Measurements from ENCODE around the gene CPVL. TPM values are rescaled to one million over a fixed set of nuclear protein-coding genes. Genes with fewer than 3 reads are reported as not detected.

The CPVL gene
- total RNA-seq, 5 donors from 2014 or later (not counting 1 experiment from before 2014, with no cell fraction given): 0.47 to 1.6 (median 0.66) TPM

GRCh38 chr7:29039821-29040578, 106.3 kb downstream of the CPVL start:
- H3K4me1 ChIP-seq (ENCODE audit: control insufficient read depth in 1 of 2, extremely low read depth in 1 of 2, insufficient read depth in 2 of 2, low read length in 2 of 2): no peaks in the 10 kb centered on the region
- H3K27me3 Mint-ChIP-seq: no peaks in the 10 kb centered on the region
- ATAC-seq (replicated peaks in 1 of 4): no peak
- H3K36me3 Mint-ChIP-seq: no peaks in the 10 kb centered on the region
- H3K27ac ChIP-seq (ENCODE audit: low read length): no peak overlapping the region
- no peaks in the 10 kb centered on the region for H3K9me3 ChIP-seq
- no peak overlapping the region for H3K4me3 Mint-ChIP-seq
- no peak overlapping the region for H3K4me3 ChIP-seq (ENCODE audit: control insufficient read depth in 1 of 2, extremely low read depth in 1 of 2, low read length in 1 of 2)
- ChIA-PET CTCF (no interaction called here), POLR2A (no interaction called here)
- H3K9me3 Mint-ChIP-seq: no peaks in the 10 kb centered on the region
- H3K4me1 Mint-ChIP-seq: no peaks in the 10 kb centered on the region
- no CpG with 5 or more reads among the region's 2 CpGs for WGBS (ENCODE audit: insufficient coverage)
- no peak for DNase-seq
- H3K36me3 ChIP-seq (ENCODE audit: control insufficient read depth in 2 of 2, extremely low read depth in 1 of 2, insufficient read depth in 1 of 2, low read length in 1 of 2): no peaks in the 10 kb centered on the region
- no peaks in the 10 kb centered on the region for H3K27me3 ChIP-seq (replicated peaks in 1 of 2; ENCODE audit: control insufficient read depth in 2 of 2, extremely low read depth in 1 of 2, insufficient read depth in 2 of 2, low read length in 1 of 2)
- no peak overlapping the region for H3K27ac Mint-ChIP-seq

DNA sequence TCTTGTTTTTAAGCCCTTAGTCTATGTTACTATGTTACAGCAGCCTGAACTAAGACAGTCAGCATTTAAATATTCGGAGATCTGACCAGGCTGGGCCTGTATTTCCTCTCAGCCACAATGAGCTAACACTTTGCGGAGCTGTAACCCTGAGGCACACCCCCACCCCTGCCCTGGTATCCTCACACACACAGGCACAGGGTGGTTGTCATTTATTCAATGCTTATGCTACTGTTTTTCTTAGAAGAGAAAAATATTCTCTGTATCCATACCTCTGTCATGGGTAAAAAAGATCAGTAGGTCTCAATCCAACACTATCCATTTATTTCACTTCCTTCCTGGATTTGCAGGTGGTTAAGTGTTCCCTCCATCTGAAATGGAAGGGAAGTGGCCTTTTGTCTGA, 107.9 kb downstream of the CPVL start:
- no peak overlapping the region for H3K4me3 ChIP-seq (ENCODE audit: control insufficient read depth in 1 of 2, extremely low read depth in 1 of 2, low read length in 1 of 2)
- Mint-ChIP-seq H3K27ac (no peak overlapping the region), H3K27me3 (no peaks in the 10 kb centered on the region), H3K4me1 (no peaks in the 10 kb centered on the region), H3K36me3 (no peaks in the 10 kb centered on the region), H3K9me3 (no peaks in the 10 kb centered on the region), H3K4me3 (no peak overlapping the region)
- ChIA-PET CTCF (no interaction called here), POLR2A (interaction anchor here in 1 of 2 donors (0.6 kb wide), 1 partner anchor 53 kb away, joined by 10 read pairs; no protein-coding TSS in a partner anchor)
- H3K4me1 ChIP-seq (ENCODE audit: control insufficient read depth in 1 of 2, extremely low read depth in 1 of 2, insufficient read depth in 2 of 2, low read length in 2 of 2): no peaks in the 10 kb centered on the region
- no peaks in the 10 kb centered on the region for H3K36me3 ChIP-seq (ENCODE audit: control insufficient read depth in 2 of 2, extremely low read depth in 1 of 2, insufficient read depth in 1 of 2, low read length in 1 of 2)
- ATAC-seq (replicated peaks in 1 of 4) (peak in 1 of 4 experiments; percentile 27), DNase-seq (peak in 4 of 35 experiments; percentile 1 to 15 (median 5))
- no peaks in the 10 kb centered on the region for H3K9me3 ChIP-seq
- WGBS (ENCODE audit: insufficient coverage): 43% methylated on average over 1 of the region's 2 CpGs
- H3K27me3 ChIP-seq (replicated peaks in 1 of 2; ENCODE audit: control insufficient read depth in 2 of 2, extremely low read depth in 1 of 2, insufficient read depth in 2 of 2, low read length in 1 of 2): no peaks in the 10 kb centered on the region
- no peak overlapping the region for H3K27ac ChIP-seq (ENCODE audit: low read length)

- Histone ChIP-seq H3K4me1 (ENCODE audit: control insufficient read depth in 1 of 2, extremely low read depth in 1 of 2, insufficient read depth in 2 of 2, low read length in 2 of 2) (no peaks in the 10 kb centered on the region), H3K36me3 (ENCODE audit: control insufficient read depth in 2 of 2, extremely low read depth in 1 of 2, insufficient read depth in 1 of 2, low read length in 1 of 2) (no peaks in the 10 kb centered on the region), H3K27ac (ENCODE audit: low read length) (no peak overlapping the region), H3K9me3 (no peaks in the 10 kb centered on the region), H3K27me3 (replicated peaks in 1 of 2; ENCODE audit: control insufficient read depth in 2 of 2, extremely low read depth in 1 of 2, insufficient read depth in 2 of 2, low read length in 1 of 2) (no peaks in the 10 kb centered on the region), H3K4me3 (ENCODE audit: control insufficient read depth in 1 of 2, extremely low read depth in 1 of 2, low read length in 1 of 2) (no peak overlapping the region)
- 71% methylated on average over 1 of the region's 8 CpGs for WGBS (ENCODE audit: insufficient coverage)
- H3K9me3 Mint-ChIP-seq: peaks cover 0 to 3% (median 0%) of the 10 kb centered on the region in 3 donors
- H3K36me3 Mint-ChIP-seq: no peaks in the 10 kb centered on the region
- DNase-seq (peak in 4 of 35 experiments; percentile 1 to 13 (median 5)), ATAC-seq (replicated peaks in 1 of 4) (peak in 1 of 4 experiments; percentile 29)
- no peaks in the 10 kb centered on the region for H3K27me3 Mint-ChIP-seq
- CTCF ChIA-PET: no interaction called here
- POLR2A ChIA-PET: no interaction called here
- H3K4me3 Mint-ChIP-seq: no peak overlapping the region
- H3K27ac Mint-ChIP-seq: no peak overlapping the region
- no peaks in the 10 kb centered on the region for H3K4me1 Mint-ChIP-seq
Measured at GRCh38 chr7:29035044-29035740, 111.1 kb downstream of the CPVL start.

GRCh38 chr7:29033584-29033983, 112.8 kb downstream of the CPVL start:
- CTCF ChIA-PET: no interaction called here

DNA sequence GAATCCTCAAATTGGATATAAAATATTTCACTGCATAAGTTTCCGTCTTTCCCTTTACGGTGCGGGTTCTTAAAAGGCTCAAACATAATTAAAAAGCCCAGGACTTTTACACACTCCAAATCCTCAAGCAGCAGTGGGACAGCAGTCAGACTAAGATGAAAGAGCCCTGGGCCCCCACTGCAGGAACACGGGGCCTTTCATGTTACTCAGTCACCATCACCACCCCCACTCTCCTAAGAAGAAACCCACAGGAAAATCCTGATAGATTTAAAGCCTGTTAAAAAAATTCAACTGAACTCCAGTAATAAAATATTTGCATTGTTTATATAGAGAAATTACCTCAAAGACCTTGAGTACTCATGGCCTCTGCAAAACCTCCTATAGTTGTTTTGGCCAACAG, 114.2 kb downstream of the CPVL start:
- H3K36me3 Mint-ChIP-seq: no peaks in the 10 kb centered on the region
- no peaks in the 10 kb centered on the region for H3K27me3 ChIP-seq (replicated peaks in 1 of 2; ENCODE audit: control insufficient read depth in 2 of 2, extremely low read depth in 1 of 2, insufficient read depth in 2 of 2, low read length in 1 of 2)
- POLR2A ChIA-PET: no interaction called here
- no peak overlapping the region for H3K4me3 Mint-ChIP-seq
- no peak overlapping the region for H3K27ac Mint-ChIP-seq
- CTCF ChIA-PET: no interaction called here
- H3K4me3 ChIP-seq (ENCODE audit: control insufficient read depth in 1 of 2, extremely low read depth in 1 of 2, low read length in 1 of 2): no peak overlapping the region
- peaks cover 0 to 4% of the 10 kb centered on the region in 2 donors for H3K27me3 Mint-ChIP-seq
- no peak overlapping the region for H3K27ac ChIP-seq (ENCODE audit: low read length)
- ATAC-seq (replicated peaks in 1 of 4) (no peak), DNase-seq (no peak)
- H3K9me3 ChIP-seq: no peaks in the 10 kb centered on the region
- H3K9me3 Mint-ChIP-seq: peaks cover 7 to 11% (median 8%) of the 10 kb centered on the region in 3 donors
- WGBS (ENCODE audit: insufficient coverage): 100% methylated on average over 3 of the region's 4 CpGs
- H3K4me1 ChIP-seq (ENCODE audit: control insufficient read depth in 1 of 2, extremely low read depth in 1 of 2, insufficient read depth in 2 of 2, low read length in 2 of 2): no peaks in the 10 kb centered on the region
- no peaks in the 10 kb centered on the region for H3K4me1 Mint-ChIP-seq
- H3K36me3 ChIP-seq (ENCODE audit: control insufficient read depth in 2 of 2, extremely low read depth in 1 of 2, insufficient read depth in 1 of 2, low read length in 1 of 2): no peaks in the 10 kb centered on the region

More at GRCh38 chr7:29033584-29033983, 112.8 kb downstream of the CPVL start:
- peaks cover 0 to 3% (median 0%) of the 10 kb centered on the region in 3 donors for H3K9me3 Mint-ChIP-seq
- POLR2A ChIA-PET: no interaction called here
- Histone ChIP-seq H3K27ac (ENCODE audit: low read length) (no peak overlapping the region), H3K4me1 (ENCODE audit: control insufficient read depth in 1 of 2, extremely low read depth in 1 of 2, insufficient read depth in 2 of 2, low read length in 2 of 2) (no peaks in the 10 kb centered on the region), H3K4me3 (ENCODE audit: control insufficient read depth in 1 of 2, extremely low read depth in 1 of 2, low read length in 1 of 2) (no peak overlapping the region), H3K27me3 (replicated peaks in 1 of 2; ENCODE audit: control insufficient read depth in 2 of 2, extremely low read depth in 1 of 2, insufficient read depth in 2 of 2, low read length in 1 of 2) (no peaks in the 10 kb centered on the region), H3K9me3 (no peaks in the 10 kb centered on the region), H3K36me3 (ENCODE audit: control insufficient read depth in 2 of 2, extremely low read depth in 1 of 2, insufficient read depth in 1 of 2, low read length in 1 of 2) (no peaks in the 10 kb centered on the region)
- no peaks in the 10 kb centered on the region for H3K27me3 Mint-ChIP-seq
- DNase-seq (no peak), ATAC-seq (replicated peaks in 1 of 4) (no peak)
- WGBS (ENCODE audit: insufficient coverage): no CpG with 5 or more reads among the region's 2 CpGs
- no peak overlapping the region for H3K27ac Mint-ChIP-seq
- no peaks in the 10 kb centered on the region for H3K36me3 Mint-ChIP-seq
- no peak overlapping the region for H3K4me3 Mint-ChIP-seq
- no peaks in the 10 kb centered on the region for H3K4me1 Mint-ChIP-seq

GRCh38 chr7:29030781-29031275, 115.5 kb downstream of the CPVL start:
- no peaks in the 10 kb centered on the region for H3K4me1 ChIP-seq (ENCODE audit: control insufficient read depth in 1 of 2, extremely low read depth in 1 of 2, insufficient read depth in 2 of 2, low read length in 2 of 2)
- DNase-seq: no peak

More at GRCh38 chr7:29030781-29031275, 115.5 kb downstream of the CPVL start:
- no CpG with 5 or more reads among the region's 3 CpGs for WGBS (ENCODE audit: insufficient coverage)
- no peaks in the 10 kb centered on the region for H3K27me3 ChIP-seq (replicated peaks in 1 of 2; ENCODE audit: control insufficient read depth in 2 of 2, extremely low read depth in 1 of 2, insufficient read depth in 2 of 2, low read length in 1 of 2)
- H3K9me3 ChIP-seq: no peaks in the 10 kb centered on the region
- CTCF ChIA-PET: no interaction called here
- no peaks in the 10 kb centered on the region for H3K36me3 ChIP-seq (ENCODE audit: control insufficient read depth in 2 of 2, extremely low read depth in 1 of 2, insufficient read depth in 1 of 2, low read length in 1 of 2)
- POLR2A ChIA-PET: no interaction called here
- no peak for ATAC-seq (replicated peaks in 1 of 4)
- peaks cover 0 to 4% of the 10 kb centered on the region in 2 donors for H3K27me3 Mint-ChIP-seq
- no peaks in the 10 kb centered on the region for H3K4me1 Mint-ChIP-seq
- H3K36me3 Mint-ChIP-seq: no peaks in the 10 kb centered on the region
- no peak overlapping the region for H3K27ac Mint-ChIP-seq
- no peak overlapping the region for H3K4me3 Mint-ChIP-seq
- peaks cover 8 to 24% (median 16%) of the 10 kb centered on the region in 3 donors for H3K9me3 Mint-ChIP-seq
- H3K4me3 ChIP-seq (ENCODE audit: control insufficient read depth in 1 of 2, extremely low read depth in 1 of 2, low read length in 1 of 2): no peak overlapping the region
- H3K27ac ChIP-seq (ENCODE audit: low read length): no peak overlapping the region
